ENCODE data around the gene SUPT7L. TPM values are rescaled to one million over a fixed set of nuclear protein-coding genes. Genes with fewer than 3 reads are reported as not detected.
A peak's percentile ranks its signal among the peaks of the same experiment; 100 is the strongest.

SUPT7L gene
- total RNA-seq, result 10 to 100 TPM; 36.5 to 37.2 TPM

- ChIA-PET CTCF (interaction anchor here (0.6 to 4.1 kb wide), 5 partner anchors 9 to 1123 kb away, joined by 3 to 36 read pairs (median 5); partner anchors contain the start of genes CCDC121 and GPN1), POLR2A (interaction anchor here (0.6 to 2.5 kb wide), 24 partner anchors 8 to 1595 kb away, joined by 3 to 21 read pairs (median 4); partner anchors contain the start of genes ATRAID, BABAM2, CCDC121 and EIF2B4)
- H3K9me3 Mint-ChIP-seq, result no peaks in the 10 kb centered on the region
- H3K4me3 Mint-ChIP-seq, result peak within 1 kb of the TSS; percentile 99
- no peaks in the 10 kb centered on the region for H3K27me3 Mint-ChIP-seq
- H3K36me3 Mint-ChIP-seq (ENCODE audit: low read depth), result peaks cover 52% of the 10 kb centered on the region
- H3K27ac Mint-ChIP-seq, result peak within 1 kb of the TSS; percentile 100
- H3K4me1 Mint-ChIP-seq, result peaks cover 60% of the 10 kb centered on the region
- peak; percentile 78 for DNase-seq
Observed at GRCh38 chr2:27663285-27664153, at the start of gene SUPT7L, which contains the start of gene SLC4A1AP. Gene SUPT7L (minus strand): TSS chr2:27663614. CDS start chr2:27662192, 1,422 bp downstream. Gene SLC4A1AP (plus strand): TSS chr2:27663889. CDS start chr2:27663915, 26 bp downstream.

GRCh38 chr2:27713201-27713600 is 49.8 kb upstream of the SUPT7L start:
- Mint-ChIP-seq H3K27ac (no peak overlapping the region), H3K4me1 (peaks cover 36% of the 10 kb centered on the region), H3K4me3 (no peak overlapping the region), H3K9me3 (no peaks in the 10 kb centered on the region), H3K36me3 (ENCODE audit: low read depth) (no peaks in the 10 kb centered on the region), H3K27me3 (peaks cover 9% of the 10 kb centered on the region)
- DNase-seq, result no peak
- POLR2A ChIA-PET, result interaction anchor here (0.7 kb wide), 1 partner anchor 85 kb away, joined by 3 read pairs; the partner anchor contains the start of genes CCDC121 and GPN1
- CTCF ChIA-PET, result interaction anchor here (0.6 to 3.9 kb wide), 3 partner anchors 9 to 29 kb away, joined by 5 to 22 read pairs (median 13); no protein-coding TSS in a partner anchor

GRCh38 chr2:27712522-27712921 is 49.1 kb upstream of the SUPT7L start:
- CTCF ChIA-PET, result interaction anchor here (0.5 to 3.9 kb wide), 9 partner anchors 8 to 843 kb away, joined by 3 to 22 read pairs (median 3); no protein-coding TSS in a partner anchor
- DNase-seq, result no peak
- POLR2A ChIA-PET, result no interaction called here
- Mint-ChIP-seq H3K36me3 (ENCODE audit: low read depth) (no peaks in the 10 kb centered on the region), H3K4me1 (peaks cover 37% of the 10 kb centered on the region), H3K9me3 (no peaks in the 10 kb centered on the region), H3K4me3 (no peak overlapping the region), H3K27me3 (peaks cover 9% of the 10 kb centered on the region), H3K27ac (no peak overlapping the region)

- DNase-seq, result no peak
- Mint-ChIP-seq H3K36me3 (ENCODE audit: low read depth) (no peaks in the 10 kb centered on the region), H3K27me3 (peaks cover 4% of the 10 kb centered on the region), H3K4me1 (peaks cover 34% of the 10 kb centered on the region), H3K4me3 (no peak overlapping the region), H3K9me3 (no peaks in the 10 kb centered on the region), H3K27ac (no peak overlapping the region)
- POLR2A ChIA-PET, result no interaction called here
- CTCF ChIA-PET, result interaction anchor here (0.9 to 3.9 kb wide), 4 partner anchors 8 to 29 kb away, joined by 3 to 22 read pairs (median 3); no protein-coding TSS in a partner anchor
Observed at GRCh38 chr2:27711804-27712203, 48.4 kb upstream of the SUPT7L start.

- Mint-ChIP-seq H3K9me3 (no peaks in the 10 kb centered on the region), H3K4me3 (no peak overlapping the region), H3K27ac (no peak overlapping the region), H3K4me1 (peaks cover 30% of the 10 kb centered on the region), H3K27me3 (peaks cover 1% of the 10 kb centered on the region), H3K36me3 (ENCODE audit: low read depth) (no peaks in the 10 kb centered on the region)
- DNase-seq, result no peak
- POLR2A ChIA-PET, result interaction anchor here (1.1 kb wide), 1 partner anchor 12 kb away, joined by 3 read pairs; no protein-coding TSS in a partner anchor
- CTCF ChIA-PET, result interaction anchor here (1.0 kb wide), 1 partner anchor 12 kb away, joined by 3 read pairs; no protein-coding TSS in a partner anchor
Observed at GRCh38 chr2:27710640-27711430, 47.4 kb upstream of the SUPT7L start.

GRCh38 chr2:27709960-27710575 is 46.7 kb upstream of the SUPT7L start:
- POLR2A ChIA-PET, result interaction anchor here (1.1 kb wide), 1 partner anchor 13 kb away, joined by 3 read pairs; no protein-coding TSS in a partner anchor
- Mint-ChIP-seq H3K4me1 (peaks cover 33% of the 10 kb centered on the region), H3K27ac (no peak overlapping the region), H3K4me3 (no peak overlapping the region), H3K9me3 (no peaks in the 10 kb centered on the region), H3K36me3 (ENCODE audit: low read depth) (no peaks in the 10 kb centered on the region), H3K27me3 (peaks cover 1% of the 10 kb centered on the region)
- CTCF ChIA-PET, result interaction anchor here (4.1 kb wide), 1 partner anchor 14 kb away, joined by 25 read pairs; no protein-coding TSS in a partner anchor
- no peak for DNase-seq

GRCh38 chr2:27709326-27709725 is 45.9 kb upstream of the SUPT7L start:
- Mint-ChIP-seq H3K27me3 (no peaks in the 10 kb centered on the region), H3K4me1 (peaks cover 34% of the 10 kb centered on the region), H3K27ac (no peak overlapping the region), H3K4me3 (no peak overlapping the region), H3K9me3 (no peaks in the 10 kb centered on the region), H3K36me3 (ENCODE audit: low read depth) (no peaks in the 10 kb centered on the region)
- CTCF ChIA-PET, result interaction anchor here (4.1 kb wide), 1 partner anchor 15 kb away, joined by 25 read pairs; no protein-coding TSS in a partner anchor
- POLR2A ChIA-PET, result no interaction called here
- DNase-seq, result no peak

- H3K4me3 Mint-ChIP-seq, result no peak overlapping the region
- H3K36me3 Mint-ChIP-seq (ENCODE audit: low read depth), result no peaks in the 10 kb centered on the region
- peaks cover 37% of the 10 kb centered on the region for H3K4me1 Mint-ChIP-seq
- no peak overlapping the region for H3K27ac Mint-ChIP-seq
- ChIA-PET POLR2A (no interaction called here), CTCF (interaction anchor here (0.7 to 4.1 kb wide), 3 partner anchors 15 to 697 kb away, joined by 6 to 25 read pairs (median 12); no protein-coding TSS in a partner anchor)
- H3K27me3 Mint-ChIP-seq, result no peaks in the 10 kb centered on the region
- DNase-seq, result no peak
- no peaks in the 10 kb centered on the region for H3K9me3 Mint-ChIP-seq
Observed at GRCh38 chr2:27708666-27709065, 45.3 kb upstream of the SUPT7L start.

GRCh38 chr2:27708257-27708654 is 44.8 kb upstream of the SUPT7L start:
- Mint-ChIP-seq H3K27ac (no peak overlapping the region), H3K4me3 (no peak overlapping the region), H3K4me1 (peaks cover 41% of the 10 kb centered on the region), H3K36me3 (ENCODE audit: low read depth) (no peaks in the 10 kb centered on the region), H3K9me3 (no peaks in the 10 kb centered on the region), H3K27me3 (no peaks in the 10 kb centered on the region)
- DNase-seq, result no peak
- ChIA-PET POLR2A (no interaction called here), CTCF (interaction anchor here (0.7 to 4.1 kb wide), 3 partner anchors 16 to 697 kb away, joined by 6 to 25 read pairs (median 12); no protein-coding TSS in a partner anchor)

- H3K27ac Mint-ChIP-seq, result no peak overlapping the region
- no peaks in the 10 kb centered on the region for H3K9me3 Mint-ChIP-seq
- H3K27me3 Mint-ChIP-seq, result no peaks in the 10 kb centered on the region
- no peak overlapping the region for H3K4me3 Mint-ChIP-seq
- DNase-seq, result no peak
- ChIA-PET POLR2A (interaction anchor here (0.9 to 1.3 kb wide), 2 partner anchors 9 to 887 kb away, joined by 3 read pairs; no protein-coding TSS in a partner anchor), CTCF (interaction anchor here (0.9 to 4.1 kb wide), 3 partner anchors 9 to 24 kb away, joined by 3 to 25 read pairs (median 12); no protein-coding TSS in a partner anchor)
- H3K36me3 Mint-ChIP-seq (ENCODE audit: low read depth), result no peaks in the 10 kb centered on the region
- H3K4me1 Mint-ChIP-seq, result peaks cover 42% of the 10 kb centered on the region
Observed at GRCh38 chr2:27707462-27708256, 44.2 kb upstream of the SUPT7L start.

- no peaks in the 10 kb centered on the region for H3K9me3 Mint-ChIP-seq
- peak overlapping the region; percentile 28 for H3K27ac Mint-ChIP-seq
- H3K27me3 Mint-ChIP-seq, result no peaks in the 10 kb centered on the region
- H3K36me3 Mint-ChIP-seq (ENCODE audit: low read depth), result no peaks in the 10 kb centered on the region
- H3K4me1 Mint-ChIP-seq, result peaks cover 31% of the 10 kb centered on the region
- ChIA-PET POLR2A (interaction anchor here (1.0 to 1.3 kb wide), 2 partner anchors 687 to 888 kb away, joined by 3 read pairs; partner anchors contain the start of gene FOSL2), CTCF (interaction anchor here (2.7 to 4.1 kb wide), 3 partner anchors 18 to 23 kb away, joined by 12 to 46 read pairs (median 25); no protein-coding TSS in a partner anchor)
- no peak for DNase-seq
- no peak overlapping the region for H3K4me3 Mint-ChIP-seq
Observed at GRCh38 chr2:27705851-27706622, 42.6 kb upstream of the SUPT7L start.
